K562 (cell line): Measurements from ENCODE around the gene CPM. TPM values are rescaled to one million over a fixed set of nuclear protein-coding genes. Genes with fewer than 3 reads are reported as not detected.

Experiments
- ATAC-seq: fragments of 200-7000 bp; cut with Tn5 transposase; 3 replicates; pipeline ENCODE4 v1.9.1; 2020; ENCODE audit warnings: moderate library complexity
- BruUV-seq: library from RNA; stranded (reverse); fragments of 400-500 nt; replicated peaks from 2 replicates; lab custom pipeline; 2021; lab: Mats Ljungman, UMichigan
- CTCF ChIA-PET: fragments of 300-600 bp; formaldehyde crosslinking; extraction: SDS; loops from one replicate; lab custom pipeline; 2021; ENCODE audit warnings: low intra/inter-chr PET ratio; lab: Yijun Ruan, JAX
- POLR2A ChIA-PET: fragments of 300-600, 350-650 bp; sonication (Branson Sonifier 250); formaldehyde crosslinking; extraction: SDS; loops from one replicate; lab custom pipeline; 2021; ENCODE audit warnings: antibody characterized with exemption, inconsistent platforms; lab: Yijun Ruan, JAX
- DNase-seq, 4 experiments: peaks; one replicate each; pipeline versions ENCODE4 v3.0.0 to v3.0.0-alpha.2; 2011 to 2018; ENCODE audit warnings: low spot score in 3 of 4, mixed read lengths in 3 of 4; ENCODE audit errors: extremely low read depth in 1 of 4
- FAIRE-seq: peaks from 2 replicates; lab custom pipeline; 2011; peaks lifted over from hg19 to GRCh38; lab: Jason Lieb, UNC
- H2AFZ ChIP-seq: 2 replicates; pipeline ENCODE4 v1.6.0; 2011; ENCODE audit warnings: low read depth, low read length, control low read depth, inconsistent platforms
- H3K27ac ChIP-seq: fragments of 200-600 bp; 3 replicates; pipeline ENCODE4 v1.8.0; 2011; ENCODE audit warnings: low read depth, mild to moderate bottlenecking, control low read depth, inconsistent platforms, low read length, moderate library complexity, mixed read lengths; ENCODE audit errors: extremely low read depth
- H3K27me3 ChIP-seq, 2 experiments: fragments of 300-600 bp in 1 of 2; 2 replicates in 1 of 2; 3 replicates in 1 of 2; pipeline versions ENCODE4 v1.6.0 to v1.8.0; 2011; ENCODE audit warnings: inconsistent platforms in 2 of 2, low read length in 2 of 2, mild to moderate bottlenecking in 1 of 2, mixed read lengths in 1 of 2, moderate library complexity in 1 of 2; ENCODE audit not compliant: control insufficient read depth in 2 of 2, insufficient read depth in 2 of 2
- H3K36me3 ChIP-seq: fragments of 300-600 bp; 3 replicates; pipeline ENCODE4 v1.8.0; 2011; ENCODE audit warnings: mild to moderate bottlenecking, low read length, inconsistent platforms; ENCODE audit not compliant: control insufficient read depth, insufficient read depth
- H3K4me1 ChIP-seq, 2 experiments: fragments of 200-600 bp in 1 of 2; replicated peaks in 1 of 2; 2 replicates in 1 of 2; 3 replicates in 1 of 2; pipeline versions ENCODE4 v1.5.1 to v1.8.0; 2011; ENCODE audit warnings: inconsistent platforms in 2 of 2, low read length in 2 of 2, mild to moderate bottlenecking in 1 of 2, mixed read lengths in 1 of 2, moderate library complexity in 1 of 2; ENCODE audit not compliant: control insufficient read depth in 2 of 2, insufficient read depth in 2 of 2
- H3K4me2 ChIP-seq: 2 replicates; pipeline ENCODE4 v1.6.1; 2011; ENCODE audit warnings: low read length, control low read depth, inconsistent platforms, mixed read lengths; ENCODE audit not compliant: insufficient read depth
- H3K4me3 ChIP-seq: fragments of 200-600 bp; sonication (generic), shearing (Covaris generic); 2 replicates; pipeline ENCODE4 v1.5.1; 2016; ENCODE audit warnings: control low read depth, inconsistent platforms
- H3K79me2 ChIP-seq: fragments of 200-600 bp; 3 replicates; pipeline ENCODE4 v1.8.0; 2011; ENCODE audit warnings: low read length, inconsistent platforms; ENCODE audit not compliant: control insufficient read depth, insufficient read depth
- H3K9ac ChIP-seq, 2 experiments: 2 replicates each; pipeline versions ENCODE4 v1.6.0 to v1.6.1; 2011; ENCODE audit warnings: low read depth in 2 of 2, low read length in 2 of 2, control low read depth in 1 of 2, inconsistent platforms in 1 of 2, mild to moderate bottlenecking in 1 of 2, mixed read lengths in 1 of 2; ENCODE audit not compliant: insufficient read depth in 1 of 2
- H3K9me1 ChIP-seq: one replicate; pipeline ENCODE4 v1.6.0; 2011; ENCODE audit warnings: inconsistent platforms, mild to moderate bottlenecking, low read length, moderate library complexity; ENCODE audit not compliant: control insufficient read depth, insufficient read depth
- H3K9me3 ChIP-seq: replicated peaks from 2 replicates; pipeline ENCODE4 v1.5.1; 2011; ENCODE audit warnings: low read depth, low read length, inconsistent platforms; ENCODE audit not compliant: control insufficient read depth, insufficient read depth
- H4K20me1 ChIP-seq: replicated peaks from 2 replicates; pipeline ENCODE4 v1.6.1; 2011; ENCODE audit warnings: low read length, inconsistent platforms, mixed read lengths; ENCODE audit not compliant: control insufficient read depth, insufficient read depth
- GABPB1 ChIP-seq: sonication (generic); formaldehyde crosslinking; IDR thresholded peaks from 2 replicates; pipeline ENCODE4 v1.8.0; 2022; ENCODE audit warnings: mild to moderate bottlenecking, missing genetic modification reagents
- GTF2F1 ChIP-seq: IDR thresholded peaks from 2 replicates; pipeline ENCODE4 v1.6.1; 2011; ENCODE audit warnings: low read depth, low read length, improper control_type of control experiment
- ZFX ChIP-seq: sonication (generic); formaldehyde crosslinking; IDR thresholded peaks from 2 replicates; pipeline ENCODE4 v1.8.0; 2022; ENCODE audit warnings: mild to moderate bottlenecking, missing genetic modification reagents, moderate library complexity
- WGBS: fragments of 100-300 bp; shearing (Covaris generic); methylation state at CpG from one replicate; pipeline ENCODE4 v1.1.6; 2016; ENCODE audit warnings: low coverage, mixed read lengths; ENCODE audit not compliant: insufficient coverage; ENCODE audit errors: missing lambda C conversion rate; 5-methylcytosine and 5-hydroxymethylcytosine counted together
- in situ Hi-C: fragments of 300-500 bp; cut with MboI; formaldehyde crosslinking; loops from 4 replicates; pipeline ENCODE4 v1.15.0; 2018; ENCODE audit warnings: inconsistent platforms, mixed read lengths
- intact Hi-C: fragments of 100-400 bp; cut with micrococcal nuclease; formaldehyde crosslinking; loops from 2 replicates; pipeline ENCODE4 v1.14.2; 2022
- polyA plus RNA-seq, 8 experiments: library from polyadenylated mRNA; depleted of rRNA in 4 of 8; stranded (reverse) in 5 of 8; unstranded in 3 of 8; fragments of >200 nt; fragmentation: Nextera tagmentation in 2 of 8; fragmentation: Illumina TruSeq in 1 of 8; extraction: Ambion mirVana in 2 of 8; extraction: Trizol in 1 of 8; gene quantifications; 2 replicates each; pipeline versions ENCODE4 v1.2.1 to v1.2.3, GENCODE V29; 2011 to 2014; ENCODE audit warnings: inconsistent platforms in 1 of 8, missing spikeins in 1 of 8
- total RNA-seq, 7 experiments: library from RNA; depleted of rRNA in 6 of 7; stranded (reverse); fragments of >200 nt in 6 of 7; fragmentation: Illumina TruSeq in 2 of 7; extraction: Trizol in 2 of 7; gene quantifications; 2 replicates each; pipeline versions ENCODE4 v1.2.1 to v1.2.3, GENCODE V29; 2011 to 2021; ENCODE audit warnings: low replicate concordance in 1 of 7
- TF ChIP-seq, protein P1 (sequence below): sonication (generic); formaldehyde crosslinking; IDR thresholded peaks from 2 replicates; pipeline ENCODE4 v1.8.1; 2023; ENCODE audit warnings: mild to moderate bottlenecking, missing genetic modification reagents

Gene CPM
- total and polyA plus RNA-seq, 9 of the 15 experiments (the other 6 are each of a cell fraction or from before 2014, with no cell fraction given): 0.31 TPM; not detected in 8

DNA sequence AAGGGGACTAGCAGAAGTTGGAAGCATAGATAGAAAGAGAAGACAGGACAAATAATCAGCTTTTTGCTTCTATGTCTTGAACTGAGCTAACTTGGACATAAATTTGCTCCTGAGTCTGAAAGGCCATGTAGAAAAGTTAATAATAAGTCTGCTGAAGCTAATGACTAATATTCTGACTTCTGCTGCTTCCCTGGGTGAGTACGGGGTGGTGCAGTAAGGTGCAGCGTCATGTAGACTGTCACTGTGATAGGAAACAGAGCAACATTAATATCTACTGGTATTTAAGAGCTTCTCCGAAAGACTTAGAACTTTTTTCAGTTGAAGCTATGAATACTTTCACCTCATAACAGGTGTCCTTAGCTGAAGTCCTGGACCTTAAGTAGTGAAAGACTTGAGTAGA is 34.1 kb upstream of the CPM start:
- DNase-seq (no peak), FAIRE-seq (no peak), ATAC-seq (no peak)
- Histone ChIP-seq H3K9me1 (no peaks in the 10 kb centered on the region), H3K27ac (no peak overlapping the region), H3K9ac (no peak overlapping the region), H4K20me1 (no peaks in the 10 kb centered on the region), H3K36me3 (no peaks in the 10 kb centered on the region), H3K4me2 (no peak overlapping the region), H3K79me2 (no peaks in the 10 kb centered on the region), H3K9me3 (no peaks in the 10 kb centered on the region), H2AFZ (no peak overlapping the region), H3K27me3 (0 out of 5 replicates have a peak, but pooled peaks cover 2 to 4% of the 10 kb centered on the region in 2 experiments), H3K4me3 (no peak overlapping the region), H3K4me1 (no peaks in the 10 kb centered on the region)
- ChIA-PET POLR2A (no interaction called here), CTCF (no interaction called here)
- WGBS: 3% methylated on average over 3 of the region's 3 CpGs
- intact Hi-C loops (no loop called here), in situ Hi-C loops (no loop called here)
- BruUV-seq: no TSS peak
- TF ChIP-seq, protein P1, sequence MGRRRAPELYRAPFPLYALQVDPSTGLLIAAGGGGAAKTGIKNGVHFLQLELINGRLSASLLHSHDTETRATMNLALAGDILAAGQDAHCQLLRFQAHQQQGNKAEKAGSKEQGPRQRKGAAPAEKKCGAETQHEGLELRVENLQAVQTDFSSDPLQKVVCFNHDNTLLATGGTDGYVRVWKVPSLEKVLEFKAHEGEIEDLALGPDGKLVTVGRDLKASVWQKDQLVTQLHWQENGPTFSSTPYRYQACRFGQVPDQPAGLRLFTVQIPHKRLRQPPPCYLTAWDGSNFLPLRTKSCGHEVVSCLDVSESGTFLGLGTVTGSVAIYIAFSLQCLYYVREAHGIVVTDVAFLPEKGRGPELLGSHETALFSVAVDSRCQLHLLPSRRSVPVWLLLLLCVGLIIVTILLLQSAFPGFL (CRISPR knock-in tag): no peak
- TF ChIP-seq GABPB1 (no peak), GTF2F1 (no peak), ZFX (CRISPR knock-in tag) (no peak)
